Gastroesophageal sphincter (tissue), 3 donors: ENCODE measurements around the gene RASGRP1.

Experiments used
- CTCF ChIP-seq, 4 experiments: fragments of 200-600 bp in 2 of 4; fragments of 450-650 bp in 2 of 4; sonication (generic) in 1 of 4; IDR thresholded peaks; one replicate each; pipeline ENCODE4 v1.5.1; 2017 to 2019; ENCODE audit warnings: antibody characterized with exemption in 4 of 4, mild to moderate bottlenecking in 2 of 4, moderate library complexity in 2 of 4
- EP300 ChIP-seq: sonication (generic); formaldehyde crosslinking; IDR thresholded peaks from one replicate; pipeline ENCODE4 v1.6.1; 2017; ENCODE audit warnings: antibody characterized with exemption, mild to moderate bottlenecking
- POLR2A ChIP-seq, 2 donors: fragments of 450-650 bp; IDR thresholded peaks; one replicate each; pipeline ENCODE4 v1.6.1; 2017; ENCODE audit warnings: antibody characterized with exemption in 2 of 2, mild to moderate bottlenecking in 2 of 2, moderate library complexity in 1 of 2

GRCh38 chr15:38605744-38606143 lies 41.1 kb upstream of the RASGRP1 start:
- TF ChIP-seq CTCF (IDR thresholded peaks at IDR 0.05): no peak
- TF ChIP-seq POLR2A (IDR thresholded peaks at IDR 0.05): no peak
- no peak for TF ChIP-seq EP300
